GM08714 (cell line): ENCODE data around the gene PDGFB.

Source experiments
- H3K4me3 ChIP-seq: fragments of 200-500 bp; sonication (Bioruptor generic); 2 replicates; pipeline ENCODE4 v1.5.1; 2014; ENCODE audit warnings: mild to moderate bottlenecking, low read length, inconsistent platforms
- ZNF274 ChIP-seq: IDR thresholded peaks from 2 replicates; pipeline ENCODE4 v1.6.1; 2012; ENCODE audit warnings: mild to moderate bottlenecking, low read depth, low read length

The PDGFB gene

GRCh38 chr22:39244496-39245129 lies at the start of gene PDGFB:
PDGFB (minus strand) TSS chr22:39244982; CDS start chr22:39243963, 1,019 bp downstream.
- no peak for TF ChIP-seq ZNF274
- H3K4me3 ChIP-seq = no peak within 1 kb of the TSS; the same call in 1 of the 2 replicates

GRCh38 chr22:39293766-39294368 lies 49.1 kb upstream of the PDGFB start:
- no peak for TF ChIP-seq ZNF274
- H3K4me3 ChIP-seq = no peak overlapping the region

- TF ChIP-seq ZNF274 = no peak
- no peak overlapping the region for H3K4me3 ChIP-seq
Observed at GRCh38 chr22:39292561-39293074, 47.8 kb upstream of the PDGFB start.

- TF ChIP-seq ZNF274 = no peak
- no peak overlapping the region for H3K4me3 ChIP-seq
Observed at GRCh38 chr22:39292031-39292462, 47.3 kb upstream of the PDGFB start.

GRCh38 chr22:39291523-39291922 lies 46.7 kb upstream of the PDGFB start:
- TF ChIP-seq ZNF274 = no peak
- no peak overlapping the region for H3K4me3 ChIP-seq

- H3K4me3 ChIP-seq = no peak overlapping the region
- no peak for TF ChIP-seq ZNF274
Observed at GRCh38 chr22:39290724-39291161, 46.0 kb upstream of the PDGFB start.

- H3K4me3 ChIP-seq = no peak overlapping the region
- no peak for TF ChIP-seq ZNF274
Observed at GRCh38 chr22:39289975-39290720, 45.4 kb upstream of the PDGFB start.

GRCh38 chr22:39289533-39289932 lies 44.8 kb upstream of the PDGFB start:
- no peak overlapping the region for H3K4me3 ChIP-seq
- no peak for TF ChIP-seq ZNF274

GRCh38 chr22:39288135-39288898 lies 43.5 kb upstream of the PDGFB start:
- TF ChIP-seq ZNF274 = no peak
- no peak overlapping the region for H3K4me3 ChIP-seq

GRCh38 chr22:39287076-39287725 lies 42.4 kb upstream of the PDGFB start:
- no peak overlapping the region for H3K4me3 ChIP-seq
- no peak for TF ChIP-seq ZNF274

GRCh38 chr22:39284983-39285382 lies 40.2 kb upstream of the PDGFB start:
- H3K4me3 ChIP-seq = no peak overlapping the region
- no peak for TF ChIP-seq ZNF274

GRCh38 chr22:39284142-39284980 lies 39.6 kb upstream of the PDGFB start:
- H3K4me3 ChIP-seq = no peak overlapping the region
- no peak for TF ChIP-seq ZNF274
